Ovary (tissue), 10 donors: ENCODE data around the gene CXCR1. TPM values are rescaled to one million over a fixed set of nuclear protein-coding genes. Genes with fewer than 3 reads are reported as not detected.

Experiments
- DNase-seq, 5 donors: peaks; one replicate each; pipeline ENCODE4 v3.0.0-alpha.2; 2019 to 2020
- H3K27ac ChIP-seq, 2 donors: fragments of 200-600 bp; one replicate each; pipeline versions ENCODE4 v1.5.1 to v1.8.0; 2019 to 2022
- H3K27me3 ChIP-seq: fragments of 200-600 bp; one replicate; pipeline ENCODE4 v1.8.0; 2022
- H3K36me3 ChIP-seq: fragments of 200-600 bp; sonication (generic); one replicate; pipeline ENCODE4 v1.5.1; 2019
- H3K4me1 ChIP-seq: one replicate; pipeline ENCODE4 v1.8.1; 2013; ENCODE audit warnings: mild to moderate bottlenecking, moderate library complexity; ENCODE audit not compliant: insufficient read depth
- H3K4me3 ChIP-seq: fragments of 200-600 bp; sonication (generic); one replicate; pipeline ENCODE4 v1.5.1; 2017
- H3K9me3 ChIP-seq, 2 donors: fragments of 200-600 bp in 1 of 2; sonication (generic) in 1 of 2; one replicate each; pipeline versions ENCODE4 v1.5.1 to v1.8.1; 2013 to 2019; ENCODE audit warnings: mild to moderate bottlenecking in 1 of 2, moderate library complexity in 1 of 2
- EP300 ChIP-seq: sonication (generic); formaldehyde crosslinking; IDR thresholded peaks from one replicate; pipeline ENCODE4 v1.6.1; 2017; ENCODE audit warnings: antibody characterized with exemption
- POLR2A ChIP-seq: fragments of 450-650 bp; IDR thresholded peaks from one replicate; pipeline ENCODE4 v1.6.1; 2017; ENCODE audit warnings: antibody characterized with exemption, mild to moderate bottlenecking, moderate library complexity
- WGBS, 3 donors: extraction: QIAGEN DNeasy Blood & Tissue Kit in 1 of 3; methylation state at CpG; one replicate each; pipeline versions ENCODE4 v1.1.5 to v1.1.7; 2013 to 2017; 5-methylcytosine and 5-hydroxymethylcytosine counted together
- intact Hi-C, 4 donors: fragments of 100-400 bp; cut with DNase I; formaldehyde crosslinking; loops; one replicate each; pipeline versions ENCODE4 v1.11.0 to v1.15.1; 2022 to 2023
- long read RNA-seq, 3 donors: library from polyadenylated mRNA in 2 of 3; unstranded in 2 of 3; transcript quantifications; one replicate each; pipeline ENCODE4 v2.0.0 and lab custom pipeline, GENCODE V29; 2021 to 2026
- polyA plus RNA-seq, 2 donors: library from polyadenylated mRNA; stranded (reverse); fragments of 200-250 nt in 1 of 2; fragments of 350-450 nt in 1 of 2; fragmentation: Illumina TruSeq in 1 of 2; extraction: RNeasy Lipid Tissue Mini Kit (QIAGEN cat#74804) in 1 of 2; gene quantifications; one replicate each; pipeline ENCODE4 v1.2.3, GENCODE V29; 2013 to 2014
- total RNA-seq, 7 donors: library from RNA; depleted of rRNA in 2 of 7; stranded (reverse); fragments of >200 nt in 2 of 7; fragmentation: NEBNext Ultra II Directional in 3 of 7; extraction: Animal tissue kit (Norgen Biotek cat#: 25700) in 3 of 7; gene quantifications; one replicate each; pipeline versions ENCODE4 v1.1.0 to v1.2.4, GENCODE V29; 2016 to 2023
- TF ChIP-seq, protein P1 (sequence below), 3 donors: fragments of 450-650 bp in 2 of 3; fragments of 200-600 bp in 1 of 3; IDR thresholded peaks; one replicate each; pipeline versions ENCODE4 v1.5.1 to v1.8.0; 2016 to 2022; ENCODE audit warnings: antibody characterized with exemption in 3 of 3, mild to moderate bottlenecking in 1 of 3
- donor health status: DM: no; HTN: no; CAD: no; lungs with moderate emphysema.
- donor health status: DM: no; HTN: no; CAD: no.
- donor health status: Bipolar disorder and iron deficiency.
- donor health status: DM: yes; HTN: yes; CAD: no.
- donor health status: DM: no; HTN: no; CAD: no.
- donor health status: DM: yes; HTN: yes; CAD: no.

CXCR1 gene
- total RNA-seq (under 1 TPM in 4 of 7 donors, not detected in 3; 0.10 to 0.43 (median 0.32) TPM), polyA plus RNA-seq (1 to 10 TPM in 1 of 2 donors, under 1 TPM in 1; 0.04 to 1.4 TPM)
- long read RNA-seq, donor 1, partial matches to known transcripts: 0 of 1 reads
- long read RNA-seq, donor 1, other reads (novel, unspliced or antisense): 1 of 1 reads
- long read RNA-seq, donor 2: 0 reads
- long read RNA-seq, donor 3: 0 reads

DNA sequence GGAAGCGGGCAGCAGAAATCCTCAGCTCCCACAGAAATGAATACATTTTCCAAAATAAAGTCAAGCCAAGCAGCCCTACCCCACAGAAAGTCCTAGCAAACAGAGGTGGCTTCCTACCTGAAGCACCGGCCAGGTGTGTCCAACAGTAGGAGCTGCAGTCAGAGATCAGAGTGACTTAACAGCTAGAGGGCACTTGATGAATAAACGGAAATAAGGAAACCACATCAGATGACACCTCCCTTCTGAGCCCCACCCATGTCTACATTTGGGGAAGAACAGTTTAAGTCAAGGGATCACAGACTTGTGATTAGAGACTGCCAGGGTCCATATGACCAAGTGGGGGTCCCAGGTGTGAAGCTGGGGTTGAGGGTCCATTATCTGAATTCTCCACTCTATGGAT lies at the start of gene CXCR1:
CXCR1 (minus strand) TSS at position 172 of the 400 bp plus-strand sequence. CDS start 1,751 bp downstream, outside the sequence.
- Histone ChIP-seq H3K27me3 (no peaks in the 10 kb centered on the region), H3K4me1 (no peaks in the 10 kb centered on the region), H3K36me3 (no peaks in the 10 kb centered on the region), H3K4me3 (no peak within 1 kb of the TSS), H3K9me3 (no peaks in the 10 kb centered on the region), H3K27ac (no peak within 1 kb of the TSS)
- TF ChIP-seq POLR2A (no peak), EP300 (no peak)
- TF ChIP-seq, protein P1, sequence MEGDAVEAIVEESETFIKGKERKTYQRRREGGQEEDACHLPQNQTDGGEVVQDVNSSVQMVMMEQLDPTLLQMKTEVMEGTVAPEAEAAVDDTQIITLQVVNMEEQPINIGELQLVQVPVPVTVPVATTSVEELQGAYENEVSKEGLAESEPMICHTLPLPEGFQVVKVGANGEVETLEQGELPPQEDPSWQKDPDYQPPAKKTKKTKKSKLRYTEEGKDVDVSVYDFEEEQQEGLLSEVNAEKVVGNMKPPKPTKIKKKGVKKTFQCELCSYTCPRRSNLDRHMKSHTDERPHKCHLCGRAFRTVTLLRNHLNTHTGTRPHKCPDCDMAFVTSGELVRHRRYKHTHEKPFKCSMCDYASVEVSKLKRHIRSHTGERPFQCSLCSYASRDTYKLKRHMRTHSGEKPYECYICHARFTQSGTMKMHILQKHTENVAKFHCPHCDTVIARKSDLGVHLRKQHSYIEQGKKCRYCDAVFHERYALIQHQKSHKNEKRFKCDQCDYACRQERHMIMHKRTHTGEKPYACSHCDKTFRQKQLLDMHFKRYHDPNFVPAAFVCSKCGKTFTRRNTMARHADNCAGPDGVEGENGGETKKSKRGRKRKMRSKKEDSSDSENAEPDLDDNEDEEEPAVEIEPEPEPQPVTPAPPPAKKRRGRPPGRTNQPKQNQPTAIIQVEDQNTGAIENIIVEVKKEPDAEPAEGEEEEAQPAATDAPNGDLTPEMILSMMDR (IDR thresholded peaks at IDR 0.05): no peak
- intact Hi-C loops: no loop called here
- no peak for DNase-seq
- 77 to 84% (median 78%) methylated on average over 3 of the region's 3 CpGs for WGBS, 3 donors

DNA sequence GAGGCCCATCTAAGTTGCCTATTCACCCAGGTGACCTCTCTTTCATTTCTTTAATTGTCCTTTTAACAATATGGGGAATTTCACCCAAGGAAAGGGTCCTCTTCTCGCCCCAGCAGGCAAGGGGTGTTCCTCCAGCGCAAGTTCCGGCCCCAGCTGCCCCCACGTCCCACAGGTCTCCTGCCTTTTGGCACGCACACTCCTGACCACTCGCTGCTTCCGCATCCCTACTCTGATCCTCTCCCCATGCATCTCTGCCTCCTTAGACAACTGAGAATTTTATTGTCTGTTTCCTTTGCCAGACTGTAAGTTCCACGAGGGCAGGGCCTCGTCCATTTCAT lies 49.5 kb upstream of the CXCR1 start:
- DNase-seq: peak; percentile 40 to 69 (median 52)
- intact Hi-C loops: loop anchor here in 2 of 4 donors (5.0 kb wide), 2 partner anchors 46 to 51 kb away; partner anchors contain the start of gene GPBAR1 (in 1 of the 2)
- H3K4me1 ChIP-seq: peaks cover 8% of the 10 kb centered on the region
- no peak for TF ChIP-seq EP300
- TF ChIP-seq, protein P1 (IDR thresholded peaks at IDR 0.05): no peak
- TF ChIP-seq POLR2A: no peak
- WGBS, 3 donors: 9 to 15% (median 13%) methylated on average over 9 of the region's 9 CpGs
- no peaks in the 10 kb centered on the region for H3K27me3 ChIP-seq
- H3K9me3 ChIP-seq: no peaks in the 10 kb centered on the region
- no peaks in the 10 kb centered on the region for H3K36me3 ChIP-seq
- peak overlapping the region; percentile 81 for H3K4me3 ChIP-seq
- H3K27ac ChIP-seq: peak overlapping the region; percentile 72 to 90

DNA sequence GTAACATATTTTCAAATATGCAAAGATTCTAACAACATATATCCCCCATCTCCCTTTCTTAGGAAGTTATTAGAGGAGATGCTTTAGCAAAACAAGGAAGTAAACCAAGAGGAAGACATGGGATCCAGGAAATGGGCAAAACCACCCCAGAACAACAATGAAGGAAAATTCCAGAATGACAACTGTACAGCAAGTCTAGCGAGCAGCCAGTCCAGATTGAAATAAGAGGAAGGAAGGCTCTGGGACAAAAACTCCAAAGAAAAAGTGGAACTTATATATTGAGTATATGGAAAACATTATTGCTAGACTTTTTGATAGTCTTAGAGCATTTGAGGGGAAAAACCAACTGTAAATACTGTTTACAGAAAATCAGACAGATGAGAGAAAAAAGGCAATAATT lies 47.4 kb upstream of the CXCR1 start:
- Histone ChIP-seq H3K27ac (no peak overlapping the region), H3K27me3 (no peaks in the 10 kb centered on the region), H3K36me3 (no peaks in the 10 kb centered on the region), H3K4me3 (no peak overlapping the region), H3K9me3 (no peaks in the 10 kb centered on the region), H3K4me1 (no peaks in the 10 kb centered on the region)
- intact Hi-C loops: no loop called here
- TF ChIP-seq POLR2A (no peak), EP300 (no peak)
- TF ChIP-seq, protein P1 (IDR thresholded peaks at IDR 0.05): no peak
- 89 to 94% (median 89%) methylated on average over 1 of the region's 1 CpG for WGBS, 3 donors
- no peak for DNase-seq

DNA sequence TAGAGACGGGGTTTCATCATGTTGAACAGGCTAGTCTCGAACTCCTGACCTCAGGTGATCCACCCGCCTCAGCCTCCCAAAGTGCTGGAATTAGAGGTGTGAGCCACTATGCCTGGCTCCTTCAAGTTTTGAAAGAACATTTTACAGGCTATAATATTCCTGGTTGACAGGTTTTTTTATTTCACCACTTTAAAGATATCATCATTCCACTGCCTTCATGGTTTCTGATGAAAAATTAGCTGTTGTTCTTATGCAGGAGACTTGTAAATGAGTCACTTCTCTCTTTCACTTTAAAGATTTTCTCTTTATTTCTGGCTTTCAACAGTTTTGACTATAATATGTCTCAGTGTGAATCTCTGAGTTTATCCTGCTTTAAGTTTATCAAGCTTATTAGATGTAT lies 42.3 kb upstream of the CXCR1 start:
- Histone ChIP-seq H3K9me3 (no peaks in the 10 kb centered on the region), H3K36me3 (no peaks in the 10 kb centered on the region), H3K4me3 (no peak overlapping the region), H3K27me3 (no peaks in the 10 kb centered on the region), H3K27ac (no peak overlapping the region), H3K4me1 (no peaks in the 10 kb centered on the region)
- 94 to 99% (median 96%) methylated on average over 3 of the region's 3 CpGs for WGBS, 3 donors
- DNase-seq: no peak
- TF ChIP-seq, protein P1 (IDR thresholded peaks at IDR 0.05): no peak
- no peak for TF ChIP-seq POLR2A
- no peak for TF ChIP-seq EP300
- intact Hi-C loops: no loop called here
